ENCODE data around the gene OSBPL6.

The OSBPL6 gene

GRCh38 chr2:178244777-178245176, 50.5 kb downstream of the OSBPL6 start:
- no peaks in the 10 kb centered on the region for H3F3A ChIP-seq (ENCODE audit: insufficient read depth, low read length)
- H3K4me3 ChIP-seq (ENCODE audit: low read length): no peak overlapping the region
- H2AFZ ChIP-seq (ENCODE audit: low read length): no peak overlapping the region
- H3K27me3 ChIP-seq (replicated peaks; ENCODE audit: insufficient read depth, low read length): no peaks in the 10 kb centered on the region
- H3K9ac ChIP-seq (ENCODE audit: low read length): no peak overlapping the region
- TF ChIP-seq EZH2phosphoT487 (IDR thresholded peaks at IDR 0.05; ENCODE audit: low read length) (no peak), EZH2 (optimal IDR thresholded peaks at IDR 0.05; ENCODE audit: low read depth, low read length) (no peak), CTCF (IDR thresholded peaks at IDR 0.05; ENCODE audit: low read length) (no peak)
- no peaks in the 10 kb centered on the region for H3K9me3 ChIP-seq (replicated peaks; ENCODE audit: insufficient read depth, low read length)
- H4K20me1 ChIP-seq (ENCODE audit: insufficient read depth, low read length): no peaks in the 10 kb centered on the region
- no peak overlapping the region for H3K27ac ChIP-seq (ENCODE audit: low read length)
- DNase-seq: no peak
- peaks cover 7% of the 10 kb centered on the region; the same call in 1 of the 2 replicates for H3K4me1 ChIP-seq (ENCODE audit: low read length)
- no peaks in the 10 kb centered on the region for H3K36me3 ChIP-seq (replicated peaks; ENCODE audit: insufficient read depth, low read length)
- H3K79me2 ChIP-seq (ENCODE audit: low read length): no peaks in the 10 kb centered on the region
- no peak overlapping the region for H3K4me2 ChIP-seq (ENCODE audit: low read depth, low read length)
- H3K9me2 ChIP-seq (replicated peaks; ENCODE audit: insufficient read depth, low read length): no peaks in the 10 kb centered on the region

GRCh38 chr2:178246696-178247095, 52.4 kb downstream of the OSBPL6 start:
- Histone ChIP-seq H3F3A (ENCODE audit: insufficient read depth, low read length) (no peaks in the 10 kb centered on the region), H3K36me3 (replicated peaks; ENCODE audit: insufficient read depth, low read length) (no peaks in the 10 kb centered on the region), H2AFZ (ENCODE audit: low read length) (no peak overlapping the region), H3K79me2 (ENCODE audit: low read length) (no peaks in the 10 kb centered on the region), H3K4me1 (ENCODE audit: low read length) (peaks cover 7% of the 10 kb centered on the region; the same call in 1 of the 2 replicates), H3K9ac (ENCODE audit: low read length) (no peak overlapping the region), H3K9me2 (replicated peaks; ENCODE audit: insufficient read depth, low read length) (no peaks in the 10 kb centered on the region), H4K20me1 (ENCODE audit: insufficient read depth, low read length) (no peaks in the 10 kb centered on the region), H3K4me3 (ENCODE audit: low read length) (no peak overlapping the region), H3K9me3 (replicated peaks; ENCODE audit: insufficient read depth, low read length) (no peaks in the 10 kb centered on the region), H3K27ac (ENCODE audit: low read length) (no peak overlapping the region), H3K27me3 (replicated peaks; ENCODE audit: insufficient read depth, low read length) (no peaks in the 10 kb centered on the region), H3K4me2 (ENCODE audit: low read depth, low read length) (no peak overlapping the region)
- TF ChIP-seq EZH2phosphoT487 (IDR thresholded peaks at IDR 0.05; ENCODE audit: low read length): no peak
- no peak for TF ChIP-seq CTCF (IDR thresholded peaks at IDR 0.05; ENCODE audit: low read length)
- TF ChIP-seq EZH2 (optimal IDR thresholded peaks at IDR 0.05; ENCODE audit: low read depth, low read length): no peak
- DNase-seq: no peak

- H3K9me3 ChIP-seq (replicated peaks; ENCODE audit: insufficient read depth, low read length): no peaks in the 10 kb centered on the region
- TF ChIP-seq CTCF (IDR thresholded peaks at IDR 0.05; ENCODE audit: low read length) (no peak), EZH2phosphoT487 (IDR thresholded peaks at IDR 0.05; ENCODE audit: low read length) (no peak), EZH2 (optimal IDR thresholded peaks at IDR 0.05; ENCODE audit: low read depth, low read length) (no peak)
- no peak overlapping the region for H2AFZ ChIP-seq (ENCODE audit: low read length)
- no peak overlapping the region for H3K4me2 ChIP-seq (ENCODE audit: low read depth, low read length)
- no peaks in the 10 kb centered on the region for H3F3A ChIP-seq (ENCODE audit: insufficient read depth, low read length)
- no peaks in the 10 kb centered on the region for H3K9me2 ChIP-seq (replicated peaks; ENCODE audit: insufficient read depth, low read length)
- H3K4me1 ChIP-seq (ENCODE audit: low read length): peaks cover 7% of the 10 kb centered on the region; the same call in 1 of the 2 replicates
- H3K27me3 ChIP-seq (replicated peaks; ENCODE audit: insufficient read depth, low read length): no peaks in the 10 kb centered on the region
- no peak overlapping the region for H3K4me3 ChIP-seq (ENCODE audit: low read length)
- H3K36me3 ChIP-seq (replicated peaks; ENCODE audit: insufficient read depth, low read length): no peaks in the 10 kb centered on the region
- DNase-seq: no peak
- no peaks in the 10 kb centered on the region for H4K20me1 ChIP-seq (ENCODE audit: insufficient read depth, low read length)
- no peak overlapping the region for H3K27ac ChIP-seq (ENCODE audit: low read length)
- no peak overlapping the region for H3K9ac ChIP-seq (ENCODE audit: low read length)
- H3K79me2 ChIP-seq (ENCODE audit: low read length): no peaks in the 10 kb centered on the region
These were observed 52.9 kb downstream of the OSBPL6 start for GRCh38 chr2:178247250-178247649.
